ENCODE measurements around the gene NPAS2.

DNA sequence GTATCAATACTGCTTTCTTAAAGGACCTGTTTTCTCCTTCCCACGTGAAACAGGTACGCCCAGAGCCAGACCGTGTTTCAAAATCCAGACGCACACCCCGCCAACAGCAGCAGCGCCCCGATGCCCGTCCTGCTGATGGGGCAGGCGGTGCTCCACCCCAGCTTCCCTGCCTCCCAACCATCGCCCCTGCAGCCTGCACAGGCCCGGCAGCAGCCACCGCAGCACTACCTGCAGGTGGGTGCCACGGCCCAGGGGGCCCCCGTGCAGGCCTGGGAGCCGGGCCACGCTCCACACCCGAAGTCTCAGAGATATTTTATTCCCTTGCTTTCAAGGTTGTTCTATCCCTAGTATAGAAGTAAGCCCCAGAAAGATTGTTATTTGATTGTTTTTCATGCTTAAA is 173.4 kb downstream of the NPAS2 start:
- TF ChIP-seq, protein P1, sequence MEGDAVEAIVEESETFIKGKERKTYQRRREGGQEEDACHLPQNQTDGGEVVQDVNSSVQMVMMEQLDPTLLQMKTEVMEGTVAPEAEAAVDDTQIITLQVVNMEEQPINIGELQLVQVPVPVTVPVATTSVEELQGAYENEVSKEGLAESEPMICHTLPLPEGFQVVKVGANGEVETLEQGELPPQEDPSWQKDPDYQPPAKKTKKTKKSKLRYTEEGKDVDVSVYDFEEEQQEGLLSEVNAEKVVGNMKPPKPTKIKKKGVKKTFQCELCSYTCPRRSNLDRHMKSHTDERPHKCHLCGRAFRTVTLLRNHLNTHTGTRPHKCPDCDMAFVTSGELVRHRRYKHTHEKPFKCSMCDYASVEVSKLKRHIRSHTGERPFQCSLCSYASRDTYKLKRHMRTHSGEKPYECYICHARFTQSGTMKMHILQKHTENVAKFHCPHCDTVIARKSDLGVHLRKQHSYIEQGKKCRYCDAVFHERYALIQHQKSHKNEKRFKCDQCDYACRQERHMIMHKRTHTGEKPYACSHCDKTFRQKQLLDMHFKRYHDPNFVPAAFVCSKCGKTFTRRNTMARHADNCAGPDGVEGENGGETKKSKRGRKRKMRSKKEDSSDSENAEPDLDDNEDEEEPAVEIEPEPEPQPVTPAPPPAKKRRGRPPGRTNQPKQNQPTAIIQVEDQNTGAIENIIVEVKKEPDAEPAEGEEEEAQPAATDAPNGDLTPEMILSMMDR (conservative IDR thresholded peaks at IDR 0.05), result no peak
- no peak for TF ChIP-seq EZH2 (IDR thresholded peaks at IDR 0.05; ENCODE audit: low read depth)

All from PC-9 (cell line).